Measurements from ENCODE around the gene CRYGN.

Gene CRYGN

GRCh38 chr7:151430391-151431205 is 9.3 kb downstream of the CRYGN start:
- DNase-seq (ENCODE audit: low read depth in 1 of 2, low spot score in 1 of 2) = no peak
- no peak overlapping the region for H3K27ac ChIP-seq (replicated peaks)
- H3K27me3 ChIP-seq (ENCODE audit: insufficient read depth, poor library complexity, severe bottlenecking) = no peaks in the 10 kb centered on the region
- no peak overlapping the region for H3K4me3 ChIP-seq (replicated peaks; ENCODE audit: insufficient read depth, low read length)
- TF ChIP-seq, protein P1, sequence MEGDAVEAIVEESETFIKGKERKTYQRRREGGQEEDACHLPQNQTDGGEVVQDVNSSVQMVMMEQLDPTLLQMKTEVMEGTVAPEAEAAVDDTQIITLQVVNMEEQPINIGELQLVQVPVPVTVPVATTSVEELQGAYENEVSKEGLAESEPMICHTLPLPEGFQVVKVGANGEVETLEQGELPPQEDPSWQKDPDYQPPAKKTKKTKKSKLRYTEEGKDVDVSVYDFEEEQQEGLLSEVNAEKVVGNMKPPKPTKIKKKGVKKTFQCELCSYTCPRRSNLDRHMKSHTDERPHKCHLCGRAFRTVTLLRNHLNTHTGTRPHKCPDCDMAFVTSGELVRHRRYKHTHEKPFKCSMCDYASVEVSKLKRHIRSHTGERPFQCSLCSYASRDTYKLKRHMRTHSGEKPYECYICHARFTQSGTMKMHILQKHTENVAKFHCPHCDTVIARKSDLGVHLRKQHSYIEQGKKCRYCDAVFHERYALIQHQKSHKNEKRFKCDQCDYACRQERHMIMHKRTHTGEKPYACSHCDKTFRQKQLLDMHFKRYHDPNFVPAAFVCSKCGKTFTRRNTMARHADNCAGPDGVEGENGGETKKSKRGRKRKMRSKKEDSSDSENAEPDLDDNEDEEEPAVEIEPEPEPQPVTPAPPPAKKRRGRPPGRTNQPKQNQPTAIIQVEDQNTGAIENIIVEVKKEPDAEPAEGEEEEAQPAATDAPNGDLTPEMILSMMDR (IDR thresholded peaks at IDR 0.05; ENCODE audit: insufficient read depth, low read length) = no peak

GRCh38 chr7:151429560-151430331 is 10.2 kb downstream of the CRYGN start:
- DNase-seq (ENCODE audit: low read depth in 1 of 2, low spot score in 1 of 2) = no peak
- H3K27me3 ChIP-seq (ENCODE audit: insufficient read depth, poor library complexity, severe bottlenecking) = no peaks in the 10 kb centered on the region
- H3K27ac ChIP-seq (replicated peaks) = no peak overlapping the region
- H3K4me3 ChIP-seq (replicated peaks; ENCODE audit: insufficient read depth, low read length) = no peak overlapping the region
- TF ChIP-seq, protein P1 (IDR thresholded peaks at IDR 0.05; ENCODE audit: insufficient read depth, low read length) = no peak
- TF ChIP-seq, protein P2, sequence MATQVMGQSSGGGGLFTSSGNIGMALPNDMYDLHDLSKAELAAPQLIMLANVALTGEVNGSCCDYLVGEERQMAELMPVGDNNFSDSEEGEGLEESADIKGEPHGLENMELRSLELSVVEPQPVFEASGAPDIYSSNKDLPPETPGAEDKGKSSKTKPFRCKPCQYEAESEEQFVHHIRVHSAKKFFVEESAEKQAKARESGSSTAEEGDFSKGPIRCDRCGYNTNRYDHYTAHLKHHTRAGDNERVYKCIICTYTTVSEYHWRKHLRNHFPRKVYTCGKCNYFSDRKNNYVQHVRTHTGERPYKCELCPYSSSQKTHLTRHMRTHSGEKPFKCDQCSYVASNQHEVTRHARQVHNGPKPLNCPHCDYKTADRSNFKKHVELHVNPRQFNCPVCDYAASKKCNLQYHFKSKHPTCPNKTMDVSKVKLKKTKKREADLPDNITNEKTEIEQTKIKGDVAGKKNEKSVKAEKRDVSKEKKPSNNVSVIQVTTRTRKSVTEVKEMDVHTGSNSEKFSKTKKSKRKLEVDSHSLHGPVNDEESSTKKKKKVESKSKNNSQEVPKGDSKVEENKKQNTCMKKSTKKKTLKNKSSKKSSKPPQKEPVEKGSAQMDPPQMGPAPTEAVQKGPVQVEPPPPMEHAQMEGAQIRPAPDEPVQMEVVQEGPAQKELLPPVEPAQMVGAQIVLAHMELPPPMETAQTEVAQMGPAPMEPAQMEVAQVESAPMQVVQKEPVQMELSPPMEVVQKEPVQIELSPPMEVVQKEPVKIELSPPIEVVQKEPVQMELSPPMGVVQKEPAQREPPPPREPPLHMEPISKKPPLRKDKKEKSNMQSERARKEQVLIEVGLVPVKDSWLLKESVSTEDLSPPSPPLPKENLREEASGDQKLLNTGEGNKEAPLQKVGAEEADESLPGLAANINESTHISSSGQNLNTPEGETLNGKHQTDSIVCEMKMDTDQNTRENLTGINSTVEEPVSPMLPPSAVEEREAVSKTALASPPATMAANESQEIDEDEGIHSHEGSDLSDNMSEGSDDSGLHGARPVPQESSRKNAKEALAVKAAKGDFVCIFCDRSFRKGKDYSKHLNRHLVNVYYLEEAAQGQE (IDR thresholded peaks at IDR 0.05; ENCODE audit: insufficient replicate concordance, low read depth) = no peak
- no peak for TF ChIP-seq GABPA (IDR thresholded peaks at IDR 0.05; ENCODE audit: low read depth)
- TF ChIP-seq POLR2AphosphoS5 (IDR thresholded peaks at IDR 0.05; ENCODE audit: low read depth) = no peak
- TF ChIP-seq SPI1 (IDR thresholded peaks at IDR 0.05; ENCODE audit: borderline replicate concordance, low read depth) = no peak

GRCh38 chr7:151429237-151429559 is 10.7 kb downstream of the CRYGN start:
- Histone ChIP-seq H3K4me3 (replicated peaks; ENCODE audit: insufficient read depth, low read length) (no peak overlapping the region), H3K27ac (replicated peaks) (no peak overlapping the region), H3K27me3 (ENCODE audit: insufficient read depth, poor library complexity, severe bottlenecking) (no peaks in the 10 kb centered on the region)
- no peak for DNase-seq (ENCODE audit: low read depth in 1 of 2, low spot score in 1 of 2)
- TF ChIP-seq POLR2AphosphoS5 (IDR thresholded peaks at IDR 0.05; ENCODE audit: low read depth) (no peak), SPI1 (IDR thresholded peaks at IDR 0.05; ENCODE audit: borderline replicate concordance, low read depth) (no peak), GABPA (IDR thresholded peaks at IDR 0.05; ENCODE audit: low read depth) (no peak)
- TF ChIP-seq, protein P2 (IDR thresholded peaks at IDR 0.05; ENCODE audit: insufficient replicate concordance, low read depth) = no peak
- TF ChIP-seq, protein P1 (IDR thresholded peaks at IDR 0.05; ENCODE audit: insufficient read depth, low read length) = no peak

Measured in HL-60 (cell line).